ENCODE data around the gene CRYGN.

GRCh38 chr7:151400626-151401315, 39.2 kb downstream of the CRYGN start:
- no peak for TF ChIP-seq PATZ1 (CRISPR knock-in tag; IDR thresholded peaks at IDR 0.05; ENCODE audit: borderline replicate concordance)
- no peak for TF ChIP-seq POU6F1 (CRISPR knock-in tag; IDR thresholded peaks at IDR 0.05; ENCODE audit: borderline replicate concordance, low read depth)
- TF ChIP-seq ZC3H10 (CRISPR knock-in tag; IDR thresholded peaks at IDR 0.05) = no peak
- TF ChIP-seq ZFP3 (CRISPR knock-in tag; IDR thresholded peaks at IDR 0.05) = no peak

All from SK-N-SH treated with all-trans-retinoic acid at 6 μM for 48 hours (cell line).